Measurements from ENCODE around the gene BATF3. TPM values are rescaled to one million over a fixed set of nuclear protein-coding genes. Genes with fewer than 3 reads are reported as not detected.

The BATF3 gene
- total RNA-seq, 6 donors from 2014 or later, result 2.6 to 14.1 (median 9.4) TPM

DNA sequence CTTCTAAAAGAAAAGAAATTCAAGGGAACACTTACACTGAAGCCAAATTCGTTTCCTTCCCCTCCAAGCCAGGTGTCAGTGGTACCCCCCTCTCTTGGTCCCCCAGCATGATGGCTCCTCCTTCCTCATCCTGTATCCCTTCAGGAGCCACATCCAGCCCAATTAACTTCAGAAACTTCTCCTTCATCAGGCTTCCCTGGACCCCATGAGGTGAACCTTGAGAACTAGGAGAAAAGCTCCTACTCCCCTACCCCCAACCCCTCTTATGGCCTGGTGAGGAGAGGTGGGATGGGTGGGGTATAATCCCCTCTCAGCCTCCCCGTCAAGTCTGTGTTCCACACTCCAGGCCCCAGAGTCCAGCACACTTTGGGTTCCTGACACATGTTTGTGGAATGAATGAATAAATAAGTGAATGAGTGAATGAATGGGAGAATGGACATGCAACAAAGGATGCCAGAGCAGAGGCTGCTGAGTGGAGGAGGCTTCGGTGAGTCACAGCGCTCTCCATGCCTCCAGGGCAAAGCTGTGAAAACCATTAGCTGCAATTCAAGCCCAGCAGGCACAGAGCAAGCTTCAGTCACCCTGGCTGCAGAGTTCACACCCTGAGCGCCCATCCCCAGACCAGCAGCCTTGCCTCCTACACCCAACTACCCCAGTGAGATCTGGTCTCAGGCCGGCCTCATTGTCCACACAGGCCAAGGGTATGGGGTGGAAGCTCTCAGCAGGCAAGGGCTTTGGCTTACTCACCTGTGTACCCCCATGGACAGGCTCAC, 43.8 kb downstream of the BATF3 start:
- 73 to 86% methylated on average over 4 to 6 of the region's 6 CpGs for WGBS, 2 donors
- Histone ChIP-seq H3K27ac (no peak overlapping the region), H3K4me1 (no peaks in the 10 kb centered on the region), H3K9me3 (no peaks in the 10 kb centered on the region), H3K27me3 (no peaks in the 10 kb centered on the region), H3K4me3 (no peak overlapping the region), H3K36me3 (no peaks in the 10 kb centered on the region)
- peak in 1 of 2 donors; percentile 15 for ATAC-seq (ENCODE audit: low FRiP score in 2 of 2)
- TF ChIP-seq, protein P1, sequence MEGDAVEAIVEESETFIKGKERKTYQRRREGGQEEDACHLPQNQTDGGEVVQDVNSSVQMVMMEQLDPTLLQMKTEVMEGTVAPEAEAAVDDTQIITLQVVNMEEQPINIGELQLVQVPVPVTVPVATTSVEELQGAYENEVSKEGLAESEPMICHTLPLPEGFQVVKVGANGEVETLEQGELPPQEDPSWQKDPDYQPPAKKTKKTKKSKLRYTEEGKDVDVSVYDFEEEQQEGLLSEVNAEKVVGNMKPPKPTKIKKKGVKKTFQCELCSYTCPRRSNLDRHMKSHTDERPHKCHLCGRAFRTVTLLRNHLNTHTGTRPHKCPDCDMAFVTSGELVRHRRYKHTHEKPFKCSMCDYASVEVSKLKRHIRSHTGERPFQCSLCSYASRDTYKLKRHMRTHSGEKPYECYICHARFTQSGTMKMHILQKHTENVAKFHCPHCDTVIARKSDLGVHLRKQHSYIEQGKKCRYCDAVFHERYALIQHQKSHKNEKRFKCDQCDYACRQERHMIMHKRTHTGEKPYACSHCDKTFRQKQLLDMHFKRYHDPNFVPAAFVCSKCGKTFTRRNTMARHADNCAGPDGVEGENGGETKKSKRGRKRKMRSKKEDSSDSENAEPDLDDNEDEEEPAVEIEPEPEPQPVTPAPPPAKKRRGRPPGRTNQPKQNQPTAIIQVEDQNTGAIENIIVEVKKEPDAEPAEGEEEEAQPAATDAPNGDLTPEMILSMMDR (IDR thresholded peaks at IDR 0.05), result no peak
- TF ChIP-seq POLR2AphosphoS5 (IDR thresholded peaks at IDR 0.05), result no peak
- no peak for TF ChIP-seq POLR2A (IDR thresholded peaks at IDR 0.05)
- no peak for TF ChIP-seq EP300 (IDR thresholded peaks at IDR 0.05)
- DNase-seq, result no peak

DNA sequence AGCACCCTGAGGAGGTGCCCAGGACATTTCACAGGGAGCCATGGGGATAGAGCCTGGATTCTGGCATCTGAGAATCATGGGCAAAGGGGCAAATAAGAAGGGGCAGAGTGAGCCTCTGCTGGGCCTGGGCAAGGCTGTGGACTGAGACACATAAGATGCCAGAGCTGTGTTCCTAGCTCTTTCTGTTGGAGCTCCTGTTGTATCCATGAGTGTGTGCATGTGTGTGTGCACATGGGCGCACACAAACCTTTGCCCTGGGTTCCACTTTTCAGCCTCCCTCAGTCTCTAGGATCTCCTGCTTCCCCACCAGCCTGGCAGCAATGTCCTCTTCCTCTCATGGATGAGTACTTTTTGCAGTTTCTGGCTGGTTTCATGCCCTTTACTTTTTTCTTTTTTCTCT, 47.0 kb downstream of the BATF3 start:
- no peaks in the 10 kb centered on the region for H3K36me3 ChIP-seq
- no peaks in the 10 kb centered on the region for H3K9me3 ChIP-seq
- ATAC-seq (ENCODE audit: low FRiP score in 2 of 2), result no peak
- H3K27me3 ChIP-seq, result no peaks in the 10 kb centered on the region
- DNase-seq, result no peak
- WGBS, 2 donors, result 100% methylated on average over 1 of the region's 1 CpG
- H3K4me3 ChIP-seq, result no peak overlapping the region
- no peaks in the 10 kb centered on the region for H3K4me1 ChIP-seq
- TF ChIP-seq POLR2AphosphoS5 (IDR thresholded peaks at IDR 0.05), result no peak
- no peak for TF ChIP-seq EP300 (IDR thresholded peaks at IDR 0.05)
- no peak overlapping the region for H3K27ac ChIP-seq

GRCh38 chr1:212651977-212652376, 47.7 kb downstream of the BATF3 start:
- no peak for ATAC-seq (ENCODE audit: low FRiP score in 2 of 2)
- no peaks in the 10 kb centered on the region for H3K36me3 ChIP-seq
- 90 to 95% methylated on average over 3 of the region's 3 CpGs for WGBS, 2 donors
- no peaks in the 10 kb centered on the region for H3K27me3 ChIP-seq
- no peak for DNase-seq
- H3K27ac ChIP-seq, result no peak overlapping the region
- no peak for TF ChIP-seq POLR2AphosphoS5 (IDR thresholded peaks at IDR 0.05)
- TF ChIP-seq, protein P1 (IDR thresholded peaks at IDR 0.05), result no peak
- TF ChIP-seq EP300 (IDR thresholded peaks at IDR 0.05), result no peak
- TF ChIP-seq POLR2A (IDR thresholded peaks at IDR 0.05), result no peak
- H3K9me3 ChIP-seq, result no peaks in the 10 kb centered on the region
- no peaks in the 10 kb centered on the region for H3K4me1 ChIP-seq
- H3K4me3 ChIP-seq, result no peak overlapping the region

DNA sequence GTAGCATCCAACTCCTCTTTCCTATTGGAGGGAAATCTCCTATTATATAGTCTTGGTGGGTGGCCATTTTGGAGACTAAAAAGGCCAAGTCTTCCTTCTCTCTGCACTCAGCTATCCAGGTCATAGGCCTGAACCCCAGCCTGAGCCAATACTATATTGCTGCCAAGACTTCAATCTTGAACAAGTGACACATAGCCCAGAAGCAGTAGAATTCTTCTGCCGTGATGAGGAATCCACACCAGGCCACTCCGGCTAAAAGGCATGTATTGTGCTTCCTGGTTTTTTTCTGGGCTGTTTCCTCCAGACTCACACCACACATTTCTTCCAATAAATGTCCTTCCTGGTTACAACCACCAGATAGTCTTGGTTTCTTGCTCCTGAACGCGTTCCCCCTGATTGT, 48.1 kb downstream of the BATF3 start:
- Histone ChIP-seq H3K27ac (no peak overlapping the region), H3K36me3 (no peaks in the 10 kb centered on the region), H3K9me3 (no peaks in the 10 kb centered on the region), H3K4me3 (no peak overlapping the region), H3K27me3 (no peaks in the 10 kb centered on the region), H3K4me1 (no peaks in the 10 kb centered on the region)
- WGBS, 2 donors, result 80 to 92% methylated on average over 4 of the region's 4 CpGs
- ATAC-seq (ENCODE audit: low FRiP score in 2 of 2) (no peak), DNase-seq (no peak)
- no peak for TF ChIP-seq EP300 (IDR thresholded peaks at IDR 0.05)
- TF ChIP-seq POLR2A (IDR thresholded peaks at IDR 0.05), result no peak
- TF ChIP-seq, protein P1 (IDR thresholded peaks at IDR 0.05), result no peak
- no peak for TF ChIP-seq POLR2AphosphoS5 (IDR thresholded peaks at IDR 0.05)

- TF ChIP-seq POLR2AphosphoS5 (IDR thresholded peaks at IDR 0.05) (no peak), POLR2A (IDR thresholded peaks at IDR 0.05) (no peak), EP300 (IDR thresholded peaks at IDR 0.05) (no peak)
- TF ChIP-seq, protein P1 (IDR thresholded peaks at IDR 0.05), result no peak
- no peak overlapping the region for H3K27ac ChIP-seq
- H3K4me1 ChIP-seq, result no peaks in the 10 kb centered on the region
- H3K36me3 ChIP-seq, result no peaks in the 10 kb centered on the region
- WGBS, 2 donors, result 27 to 32% methylated on average over 3 of the region's 3 CpGs
- H3K4me3 ChIP-seq, result no peak overlapping the region
- no peaks in the 10 kb centered on the region for H3K27me3 ChIP-seq
- DNase-seq, result no peak
- H3K9me3 ChIP-seq, result no peaks in the 10 kb centered on the region
- ATAC-seq (ENCODE audit: low FRiP score in 2 of 2), result no peak
Observed at GRCh38 chr1:212650228-212650627, 49.4 kb downstream of the BATF3 start.
